PFSK-1 (cell line): ENCODE results near the gene PLEKHG4.

Source experiments
- POLR2AphosphoS5 ChIP-seq: IDR thresholded peaks from 2 replicates; pipeline ENCODE4 v1.6.1; 2012; ENCODE audit warnings: low read depth, mild to moderate bottlenecking, control low read depth, low read length, moderate library complexity
- TAF1 ChIP-seq: IDR thresholded peaks from 2 replicates; pipeline ENCODE4 v1.6.1; 2012; ENCODE audit warnings: low read length, control low read depth, borderline replicate concordance; ENCODE audit not compliant: insufficient read depth

GRCh38 chr16:67277294-67277998 lies 1.9 kb upstream of the PLEKHG4 start:
- TF ChIP-seq POLR2AphosphoS5 (no peak), TAF1 (no peak)
